HG02798 (cell line): Measurements from ENCODE around the gene CPLANE1.
"Not testable (repeated sequence)": the region's sequence is repeated elsewhere in the genome, so short reads cannot be mapped to it uniquely, and the experiment has no call there.

Experiments
- ATAC-seq: cut with Tn5 transposase; IDR thresholded peaks from one replicate; pipeline ENCODE4 v1.9.1; 2021; ENCODE audit warnings: mild to moderate bottlenecking; ENCODE audit not compliant: unreplicated experiment, poor library complexity

CPLANE1 gene

DNA sequence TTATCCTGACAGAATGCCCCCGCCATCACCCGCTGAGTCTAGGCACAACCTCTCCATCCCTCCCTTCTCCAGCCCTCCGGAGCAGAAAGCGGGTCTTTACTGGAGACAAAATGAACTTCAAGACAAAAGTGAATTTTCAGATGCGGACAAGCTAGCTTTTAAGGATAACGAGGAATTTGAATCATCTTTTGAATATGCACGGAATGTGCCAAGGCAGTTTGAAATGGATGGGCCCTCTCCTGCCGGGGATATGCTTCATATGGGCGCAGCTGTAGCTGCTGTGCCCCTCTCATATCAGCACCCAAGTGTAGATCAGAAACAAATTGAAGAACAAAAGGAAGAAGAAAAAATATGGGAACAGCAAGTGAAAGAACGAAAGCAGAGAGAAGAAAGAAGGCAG lies 37.5 kb downstream of the CPLANE1 start:
- no peak for ATAC-seq

GRCh38 chr5:37208883-37209797 lies 40.0 kb downstream of the CPLANE1 start:
- peak; percentile 54 for ATAC-seq

DNA sequence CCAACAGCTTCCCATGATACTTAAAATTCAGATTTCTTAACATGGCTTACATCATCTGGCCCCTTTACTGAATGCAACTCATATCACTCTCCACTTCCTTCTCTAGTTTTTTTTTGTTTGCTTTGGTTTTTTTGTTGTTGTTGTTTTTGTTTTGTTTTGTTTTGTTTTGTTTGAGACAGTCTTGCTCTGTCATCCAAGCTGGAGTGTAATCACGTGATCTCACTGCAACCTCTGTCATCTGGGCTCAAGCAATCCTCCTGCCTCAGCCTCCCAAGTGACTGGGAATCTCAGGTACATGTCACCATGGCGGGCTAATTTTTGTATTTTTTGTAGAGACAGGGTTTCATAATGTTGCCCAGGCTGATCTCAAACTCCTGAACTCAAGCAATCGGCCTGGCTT lies 41.4 kb downstream of the CPLANE1 start:
- ATAC-seq = no peak

DNA sequence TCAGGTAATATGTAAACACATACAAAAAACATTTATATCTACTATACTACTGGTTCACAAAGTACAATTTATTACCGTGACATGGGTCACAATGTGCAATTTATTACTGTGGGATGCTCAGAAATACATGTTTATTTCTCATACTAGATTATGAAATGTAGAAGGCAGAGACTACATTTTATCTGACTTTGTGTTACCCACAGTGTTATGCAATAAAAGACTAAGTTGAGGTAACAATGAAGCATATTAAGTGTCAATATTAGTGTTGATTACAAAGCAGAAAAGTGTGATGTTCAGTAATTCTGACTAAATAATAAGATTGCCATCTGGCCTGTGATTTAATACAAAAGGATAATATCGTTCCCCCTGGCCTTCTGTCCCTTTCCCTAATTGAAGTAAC lies 42.4 kb downstream of the CPLANE1 start:
- ATAC-seq = no peak

DNA sequence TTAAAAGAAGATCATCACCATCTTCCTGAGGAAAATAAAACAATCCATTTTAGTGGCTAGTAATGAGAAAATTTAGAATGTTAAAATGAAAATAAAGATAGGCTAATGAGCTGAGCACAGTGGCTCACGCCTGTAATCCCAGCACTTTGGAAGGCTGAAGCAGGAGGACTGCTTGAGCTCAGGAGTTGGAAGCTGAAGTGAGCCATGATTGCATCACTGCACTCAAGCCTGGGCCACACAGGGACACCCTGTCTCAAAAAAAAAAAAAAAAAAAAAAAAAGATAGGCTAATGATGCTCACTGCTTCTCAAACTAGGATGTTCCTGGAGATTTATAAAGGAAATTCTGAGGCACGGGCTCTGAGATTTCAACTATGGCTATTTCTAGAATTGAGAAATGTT lies 50.3 kb downstream of the CPLANE1 start:
- ATAC-seq = no peak

- peak; percentile 44 for ATAC-seq
Measured at GRCh38 chr5:37198061-37198460, 51.1 kb downstream of the CPLANE1 start.

DNA sequence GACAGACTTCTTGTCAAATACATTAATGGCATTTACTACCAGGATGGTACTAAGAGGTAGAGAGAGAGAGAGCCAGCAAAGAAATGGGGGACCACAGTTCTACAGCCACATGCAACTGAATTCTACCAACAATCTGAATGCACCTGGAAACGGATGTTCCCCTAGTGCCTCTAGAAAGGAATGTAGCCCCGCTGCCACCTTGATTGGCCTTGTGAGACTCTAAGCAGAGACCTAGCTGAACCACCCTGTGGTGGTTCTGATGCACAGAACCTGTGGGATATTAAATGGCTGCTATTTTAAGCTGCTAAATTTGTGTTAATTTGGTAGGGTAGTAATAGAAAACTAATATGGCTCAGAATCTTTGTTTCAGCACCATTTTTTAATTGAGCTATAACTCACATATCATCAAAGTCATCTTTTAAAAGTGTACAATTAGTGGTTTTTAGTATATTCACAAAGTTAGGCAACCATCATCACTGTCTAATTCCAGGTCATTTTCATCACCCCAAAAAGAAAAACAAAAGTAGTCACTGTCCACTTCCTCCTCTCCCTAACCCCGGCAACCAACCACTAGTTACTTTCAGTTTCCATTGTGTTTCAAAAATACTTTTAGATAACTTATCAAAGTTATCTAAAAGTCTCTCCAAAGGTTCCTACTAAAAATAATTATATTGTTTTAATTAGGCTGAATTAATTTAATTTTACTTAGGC lies 51.7 kb downstream of the CPLANE1 start:
- peak; percentile 90 for ATAC-seq

DNA sequence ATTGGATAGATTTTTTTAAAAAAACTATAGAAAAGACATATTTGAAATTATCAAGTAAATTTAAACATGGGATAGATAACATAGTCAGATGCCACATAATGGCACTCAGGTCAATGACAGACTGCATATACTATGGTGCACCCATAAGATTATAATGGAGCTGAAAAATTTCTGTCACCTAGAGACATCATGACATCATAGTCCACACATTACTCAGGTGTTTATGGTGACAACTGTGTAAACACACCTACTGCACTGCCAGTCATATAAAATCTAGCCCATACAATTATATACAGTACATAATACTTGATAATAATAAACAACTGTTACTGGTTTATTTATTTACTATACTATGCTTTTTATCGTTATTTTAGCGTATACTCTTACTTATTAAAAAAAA lies 58.6 kb downstream of the CPLANE1 start:
- no peak for ATAC-seq

DNA sequence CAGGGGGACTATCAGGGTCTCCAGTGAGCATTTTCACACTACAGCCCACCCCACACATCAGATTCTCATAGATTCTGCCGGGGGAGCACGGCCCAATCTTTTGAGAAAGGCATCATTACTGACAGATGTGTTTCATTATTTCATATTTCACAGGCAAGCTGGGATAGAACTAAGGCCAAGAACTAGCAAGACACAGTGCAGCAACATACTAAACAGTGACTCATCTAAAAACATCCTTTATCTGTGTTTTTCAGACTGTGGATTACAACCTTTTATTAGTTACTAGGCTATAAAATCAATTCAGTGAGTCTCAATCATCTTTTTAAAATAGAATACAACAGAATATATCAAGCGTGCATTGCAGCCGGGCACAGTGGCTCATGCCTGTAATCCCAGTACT lies 59.8 kb downstream of the CPLANE1 start:
- no peak for ATAC-seq

DNA sequence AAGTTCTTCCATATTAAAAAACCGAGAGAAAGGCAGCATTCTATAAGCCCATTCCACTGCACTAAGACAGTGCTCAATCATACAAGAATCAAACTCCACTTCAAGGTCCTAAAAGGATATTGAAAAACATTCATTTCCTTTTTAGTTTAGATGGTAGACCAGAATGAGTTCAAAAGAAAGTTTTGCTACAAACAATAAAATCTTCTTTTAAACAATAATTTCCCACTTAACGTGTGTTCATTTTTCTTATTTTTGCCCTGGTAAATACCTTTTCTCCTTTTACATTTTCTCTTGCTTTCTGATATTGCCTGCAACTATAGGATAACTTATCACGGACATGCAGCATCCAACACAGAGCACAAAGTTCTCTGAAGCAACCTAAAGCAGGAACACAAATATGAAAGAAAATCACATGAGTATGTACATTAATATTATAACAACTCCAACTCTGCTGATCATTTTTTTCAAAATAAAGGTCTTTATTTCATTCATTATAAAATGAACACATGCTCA lies 61.7 kb downstream of the CPLANE1 start:
- no peak for ATAC-seq

DNA sequence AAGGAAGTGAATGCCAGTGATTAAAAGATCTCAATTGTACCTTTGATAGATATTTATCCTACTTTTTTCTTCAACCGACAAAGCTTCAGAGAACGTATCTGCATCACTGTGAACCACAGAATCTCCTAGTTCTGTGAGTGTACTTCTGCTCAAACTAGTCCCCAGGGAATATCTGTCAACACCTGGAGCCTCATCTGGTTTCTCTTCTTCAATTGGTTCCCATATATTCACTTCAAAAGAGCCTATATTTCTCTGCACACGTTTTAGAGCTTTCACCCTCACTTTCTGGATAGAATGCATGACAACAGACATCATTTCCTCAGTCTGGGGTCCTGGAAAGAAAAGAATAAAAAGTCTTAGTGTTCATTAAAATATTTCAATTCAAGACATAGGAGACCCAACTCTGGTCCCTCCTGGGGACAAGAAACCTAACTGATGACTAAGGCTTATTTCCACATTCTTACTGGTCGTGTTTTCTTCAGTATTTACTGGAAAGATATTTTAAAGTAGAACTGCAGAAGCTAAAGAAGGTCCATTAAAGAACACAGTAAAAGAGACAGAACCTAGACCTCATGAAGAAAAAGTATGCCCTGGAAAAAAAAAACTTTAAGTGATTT lies 64.3 kb downstream of the CPLANE1 start:
- ATAC-seq = peak; percentile 93

DNA sequence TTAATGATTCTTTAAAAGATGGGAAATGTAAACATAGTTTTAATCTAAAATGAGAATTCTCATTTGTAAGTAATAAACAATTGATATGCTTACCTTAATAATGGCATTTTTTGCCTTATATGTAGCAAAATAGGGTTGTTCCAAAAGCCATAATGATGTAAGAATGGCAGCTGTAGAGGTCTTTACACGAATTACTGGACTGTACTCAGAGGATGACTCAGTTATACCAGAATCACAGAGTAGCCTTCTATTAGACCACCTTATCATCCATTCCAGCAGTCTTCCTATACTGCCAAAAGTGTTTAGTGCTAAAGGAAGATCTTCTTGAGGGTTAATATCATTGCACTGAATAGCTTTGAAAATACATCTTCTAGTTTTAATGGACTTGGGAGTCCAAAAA lies 66.5 kb downstream of the CPLANE1 start:
- no peak for ATAC-seq

DNA sequence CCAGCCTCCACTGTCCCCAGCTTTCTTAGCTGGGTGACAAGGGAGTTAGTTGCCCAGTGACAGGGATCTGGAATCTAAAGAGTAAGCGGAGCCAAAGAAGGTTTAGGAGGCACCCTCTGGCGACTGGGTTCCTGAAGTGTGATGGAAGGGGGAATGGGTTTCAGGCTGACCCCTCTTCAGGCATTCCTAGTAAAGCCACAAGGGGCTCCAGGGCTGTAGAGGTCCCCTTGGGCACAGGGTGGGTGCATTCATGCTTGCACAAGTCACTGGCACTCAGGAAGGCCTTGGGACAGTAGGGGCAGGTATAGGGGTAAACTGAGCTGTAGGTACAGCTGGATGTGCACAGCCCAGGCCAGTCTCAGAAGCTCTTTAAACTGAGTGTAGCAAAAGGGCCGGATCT lies 74.2 kb downstream of the CPLANE1 start:
- ATAC-seq = no peak

DNA sequence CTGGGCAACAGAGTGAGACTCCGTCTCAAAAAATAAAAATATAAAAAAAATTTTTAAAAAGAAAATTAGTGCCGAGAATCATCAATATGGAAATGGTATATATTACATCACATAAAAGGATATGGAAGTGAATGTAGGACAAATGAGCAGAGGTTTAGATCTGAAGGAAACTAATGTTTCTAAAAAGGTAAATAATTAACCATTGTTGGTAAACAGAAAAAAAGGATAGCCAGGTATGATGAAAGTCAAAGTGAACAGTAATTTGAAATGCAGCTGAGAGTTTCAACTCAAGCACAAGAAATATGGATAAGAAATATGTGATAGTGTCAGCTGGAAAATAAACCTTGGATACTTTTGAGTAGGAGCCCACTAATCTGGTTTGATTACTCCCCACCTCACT lies 76.2 kb downstream of the CPLANE1 start:
- no peak for ATAC-seq

GRCh38 chr5:37170856-37171255 lies 78.3 kb downstream of the CPLANE1 start:
- ATAC-seq = no peak

DNA sequence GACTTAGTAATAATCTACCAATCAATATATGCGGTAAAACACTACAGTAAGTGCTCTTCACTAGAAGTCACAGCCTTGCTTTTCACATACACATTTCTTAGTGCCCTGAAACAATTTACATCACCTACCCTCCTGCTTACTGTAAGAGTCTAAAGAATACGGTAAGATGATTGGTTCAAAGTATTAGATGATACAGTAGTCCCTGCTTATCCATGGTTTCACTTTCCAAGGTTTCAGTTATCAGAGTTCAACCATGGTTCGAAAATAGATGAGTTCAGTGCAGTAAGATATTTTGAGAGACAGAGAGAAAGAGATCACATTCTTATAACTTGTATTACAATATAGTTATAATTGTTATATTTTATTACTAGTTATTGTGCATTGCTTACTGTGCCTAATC lies 83.0 kb downstream of the CPLANE1 start:
- ATAC-seq = no peak

- no peak for ATAC-seq
Measured at GRCh38 chr5:37165761-37166160, 83.4 kb downstream of the CPLANE1 start.

- no peak for ATAC-seq
Measured at GRCh38 chr5:37153661-37154060, 95.5 kb downstream of the CPLANE1 start.

GRCh38 chr5:37146896-37147295 lies 102.3 kb downstream of the CPLANE1 start:
- ATAC-seq = no peak

- ATAC-seq = no peak
Measured at GRCh38 chr5:37136694-37137093, 112.5 kb downstream of the CPLANE1 start.

DNA sequence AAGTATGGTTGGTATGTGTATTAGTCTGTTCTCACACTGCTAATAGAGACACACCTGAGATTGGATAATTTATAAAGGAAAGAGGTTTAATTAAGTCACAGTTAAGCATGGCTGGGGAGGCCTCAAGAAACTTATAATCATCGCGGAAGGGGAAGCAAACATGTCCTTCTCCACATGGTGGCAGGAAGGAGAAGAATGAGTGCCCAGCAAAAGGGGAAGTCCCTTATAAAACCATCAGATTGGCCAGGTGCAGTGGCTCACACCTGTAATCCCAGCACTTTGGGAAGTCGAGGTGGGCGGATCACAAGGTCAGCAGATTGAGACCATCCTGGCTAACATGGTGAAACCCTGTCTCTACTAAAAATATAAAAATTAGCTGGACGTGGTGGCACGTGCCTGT lies 113.9 kb downstream of the CPLANE1 start:
- not testable (repeated sequence) for ATAC-seq
